K562 (cell line): Measurements from ENCODE around the gene REC8. TPM values are rescaled to one million over a fixed set of nuclear protein-coding genes. Genes with fewer than 3 reads are reported as not detected.

ENCODE experiments used
- BHLHE40 ChIP-seq: IDR thresholded peaks from 2 replicates; pipeline ENCODE4 v1.6.1; 2011; ENCODE audit warnings: low read length, improper control_type of control experiment
- CHD2 ChIP-seq: IDR thresholded peaks from 2 replicates; pipeline ENCODE4 v1.6.1; 2011; ENCODE audit warnings: low read depth, low read length
- ETV5 ChIP-seq: sonication (generic); formaldehyde crosslinking; IDR thresholded peaks from 2 replicates; pipeline ENCODE4 v1.4.0; 2020; ENCODE audit warnings: low read depth, mild to moderate bottlenecking, missing genetic modification reagents
- FUS ChIP-seq: fragments of 200-400 bp; formaldehyde crosslinking; optimal IDR thresholded peaks from 2 replicates; pipeline ENCODE3; 2017; ENCODE audit warnings: low read depth, low read length
- GMEB1 ChIP-seq: fragments of 250-450 bp; sonication (Bioruptor Pico); IDR thresholded peaks from 2 replicates; pipeline ENCODE4 v1.4.0; 2020; ENCODE audit warnings: mild to moderate bottlenecking
- HLTF ChIP-seq: fragments of 450-650 bp; IDR thresholded peaks from 2 replicates; pipeline ENCODE4 v1.6.1; 2016
- KLF13 ChIP-seq: fragments of 450-650 bp; IDR thresholded peaks from 2 replicates; pipeline ENCODE4 v1.6.1; 2016; ENCODE audit warnings: missing genetic modification characterization, low read depth, mild to moderate bottlenecking, missing compliant biosample characterization, moderate library complexity, borderline replicate concordance
- MIER1 ChIP-seq: fragments of 450-650 bp; IDR thresholded peaks from 2 replicates; pipeline ENCODE4 v1.6.1; 2016; ENCODE audit warnings: antibody characterized with exemption, mild to moderate bottlenecking, low read depth
- MYNN ChIP-seq, 2 experiments: sonication (generic); formaldehyde crosslinking in 1 of 2; IDR thresholded peaks; 2 replicates each; pipeline versions ENCODE4 v1.5.0 to v1.6.1; 2016 to 2020; ENCODE audit warnings: antibody characterized with exemption in 1 of 2, missing genetic modification reagents in 1 of 2
- NONO ChIP-seq, 2 experiments: fragments of 200-400 bp in 1 of 2; fragments of 450-650 bp in 1 of 2; formaldehyde crosslinking in 1 of 2; IDR thresholded peaks; 2 replicates each; pipeline ENCODE4 v1.6.1; 2017; ENCODE audit warnings: low read depth in 2 of 2, mild to moderate bottlenecking in 2 of 2, moderate library complexity in 2 of 2, low read length in 1 of 2
- POLR2B ChIP-seq: fragments of 450-650 bp; IDR thresholded peaks from 2 replicates; pipeline ENCODE4 v1.6.1; 2018; ENCODE audit warnings: low read depth; ENCODE audit not compliant: partially characterized antibody
- RBM14 ChIP-seq: fragments of 200-400 bp; formaldehyde crosslinking; IDR thresholded peaks from 2 replicates; pipeline ENCODE4 v1.6.1; 2018; ENCODE audit warnings: low read depth, mild to moderate bottlenecking, low read length, moderate library complexity, borderline replicate concordance; ENCODE audit not compliant: insufficient read depth
- RBM17 ChIP-seq: fragments of 200-400 bp; formaldehyde crosslinking; IDR thresholded peaks from 2 replicates; pipeline ENCODE4 v1.6.1; 2017; ENCODE audit warnings: low read depth, mild to moderate bottlenecking, low read length, borderline replicate concordance
- RBM39 ChIP-seq: fragments of 200-400 bp; formaldehyde crosslinking; optimal IDR thresholded peaks from 2 replicates; pipeline ENCODE3; 2018; ENCODE audit warnings: low read depth, low read length
- RUNX1 ChIP-seq: sonication (generic); IDR thresholded peaks from 2 replicates; pipeline ENCODE4 v1.6.1; 2016; ENCODE audit warnings: antibody characterized with exemption, low read depth
- SAP30 ChIP-seq: fragments of 200-600 bp; sonication (generic); IDR thresholded peaks from 2 replicates; pipeline ENCODE4 v1.6.1; 2012; ENCODE audit warnings: borderline replicate concordance, low read depth, mild to moderate bottlenecking, moderate library complexity, low read length, control low read depth, inconsistent platforms; ENCODE audit not compliant: insufficient read depth, poor library complexity, severe bottlenecking
- SIN3B ChIP-seq: fragments of 450-650 bp; IDR thresholded peaks from 2 replicates; pipeline ENCODE4 v1.6.1; 2017; ENCODE audit warnings: low read depth, mild to moderate bottlenecking, moderate library complexity
- SNIP1 ChIP-seq: fragments of 450-650 bp; IDR thresholded peaks from 2 replicates; pipeline ENCODE4 v1.7.1; 2017; ENCODE audit warnings: low read depth, mild to moderate bottlenecking
- STAT6 ChIP-seq: sonication (generic); formaldehyde crosslinking; IDR thresholded peaks from 2 replicates; pipeline ENCODE4 v1.8.1; 2023; ENCODE audit warnings: mild to moderate bottlenecking, missing genetic modification reagents
- THAP7 ChIP-seq: fragments of 250-450 bp; sonication (Bioruptor Pico); IDR thresholded peaks from 2 replicates; pipeline ENCODE4 v1.5.0; 2021
- ZBTB1 ChIP-seq: sonication (generic); formaldehyde crosslinking; IDR thresholded peaks from 2 replicates; pipeline ENCODE4 v1.8.1; 2023; ENCODE audit warnings: missing genetic modification reagents, low read depth, mild to moderate bottlenecking, borderline replicate concordance
- ZNF274 ChIP-seq: IDR thresholded peaks from 2 replicates; pipeline ENCODE4 v1.6.1; 2011; ENCODE audit warnings: low read depth, mild to moderate bottlenecking, low read length, moderate library complexity, borderline replicate concordance
- ZNF311 ChIP-seq: fragments of 250-450 bp; sonication (Bioruptor Pico); IDR thresholded peaks from 2 replicates; pipeline ENCODE4 v1.4.0; 2020; ENCODE audit warnings: mild to moderate bottlenecking, moderate library complexity
- polyA plus RNA-seq, 8 experiments: library from polyadenylated mRNA; depleted of rRNA in 4 of 8; stranded (reverse) in 5 of 8; unstranded in 3 of 8; fragments of >200 nt; fragmentation: Nextera tagmentation in 2 of 8; fragmentation: Illumina TruSeq in 1 of 8; extraction: Ambion mirVana in 2 of 8; extraction: Trizol in 1 of 8; gene quantifications; 2 replicates each; pipeline versions ENCODE4 v1.2.1 to v1.2.3, GENCODE V29; 2011 to 2014; ENCODE audit warnings: inconsistent platforms in 1 of 8, missing spikeins in 1 of 8
- total RNA-seq, 7 experiments: library from RNA; depleted of rRNA in 6 of 7; stranded (reverse); fragments of >200 nt in 6 of 7; fragmentation: Illumina TruSeq in 2 of 7; extraction: Trizol in 2 of 7; gene quantifications; 2 replicates each; pipeline versions ENCODE4 v1.2.1 to v1.2.3, GENCODE V29; 2011 to 2021; ENCODE audit warnings: low replicate concordance in 1 of 7

REC8 gene
- total and polyA plus RNA-seq, 9 of the 15 experiments (the other 6 are each of a cell fraction or from before 2014, with no cell fraction given), result 0.11 to 2.5 (median 0.85) TPM

GRCh38 chr14:24135834-24136683 is 35.8 kb upstream of the REC8 start, which contains the start of gene PSME1 (continued):
- TF ChIP-seq POLR2B (no peak), CHD2 (peak; percentile 54; the same call in 1 of the 2 replicates), NONO (IDR thresholded peaks at IDR 0.05; ENCODE audit: low read depth in 2 of 2, low read length in 1 of 2) (no peak), RBM17 (no peak), ZNF274 (no peak), ZBTB1 (CRISPR knock-in tag) (no peak), THAP7 (no peak), BHLHE40 (no peak), KLF13 (tag) (peak; percentile 53; the same call in 1 of the 2 replicates), SNIP1 (no peak), SIN3B (0 out of 2 replicates have a peak, but pooled peaks have one; percentile 36), MIER1 (no peak), STAT6 (no peak), GMEB1 (CRISPR knock-in tag) (no peak), RUNX1 (no peak), FUS (no peak), SAP30 (peak; percentile 33), ETV5 (no peak), MYNN (IDR thresholded peaks at IDR 0.05) (no peak), MYNN (CRISPR knock-in tag; IDR thresholded peaks at IDR 0.05) (no peak), RBM39 (no peak), RBM14 (no peak), ZNF311 (CRISPR knock-in tag) (no peak), HLTF (no peak)
